HG02943 (cell line): ENCODE results near the gene DNAAF5.
"Not testable (repeated sequence)": the region's sequence is repeated elsewhere in the genome, so short reads cannot be mapped to it uniquely, and the experiment has no call there.

Experiments used
- ATAC-seq: cut with Tn5 transposase; IDR thresholded peaks from one replicate; pipeline ENCODE4 v1.9.1; 2021; ENCODE audit warnings: mild to moderate bottlenecking, low read depth, moderate library complexity; ENCODE audit not compliant: unreplicated experiment

The DNAAF5 gene

DNA sequence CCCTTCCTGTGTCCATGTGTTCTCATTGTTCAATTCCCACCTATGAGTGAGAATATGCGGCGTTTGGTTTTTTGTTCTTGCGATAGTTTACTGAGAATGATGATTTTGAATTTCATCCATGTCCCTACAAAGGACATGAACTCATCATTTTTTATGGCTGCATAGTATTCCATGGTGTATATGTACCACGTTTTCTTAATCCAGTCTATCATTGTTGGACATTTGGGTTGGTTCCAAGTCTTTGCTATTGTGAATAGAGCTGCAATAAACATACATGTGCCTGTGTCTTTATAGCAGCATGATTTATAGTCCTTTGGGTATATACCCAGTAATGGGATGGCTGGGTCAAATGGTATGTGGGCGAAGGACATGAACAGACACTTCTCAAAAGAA is 17.6 kb downstream of the DNAAF5 start:
- not testable (repeated sequence) for ATAC-seq

DNA sequence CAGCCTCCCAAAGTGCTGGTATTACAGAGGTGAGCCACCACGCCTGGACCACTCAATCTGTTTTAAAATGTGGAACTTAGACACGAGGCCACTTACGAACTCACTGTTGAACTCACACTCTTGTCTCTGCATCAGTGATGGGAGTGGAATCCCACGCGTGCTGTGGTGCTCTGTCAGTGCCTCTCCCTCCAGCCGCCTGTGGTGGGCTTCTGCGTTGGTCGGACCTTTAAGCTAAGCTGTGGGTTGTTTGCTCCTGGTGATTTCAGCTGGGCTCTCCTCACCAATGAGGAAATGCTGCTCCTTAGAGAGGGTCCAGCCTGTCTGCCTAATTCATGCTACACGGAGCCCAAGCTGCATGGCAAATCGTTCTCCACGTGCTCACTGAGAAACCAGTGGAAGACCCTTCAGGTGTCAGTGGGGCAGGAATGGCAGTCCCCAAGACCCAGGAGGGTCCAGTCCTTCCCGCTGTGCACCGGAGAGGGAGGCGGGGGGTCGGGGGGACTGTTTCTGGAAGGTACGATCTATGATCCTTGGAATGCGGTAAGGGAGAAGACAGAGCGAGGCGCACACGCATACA is 18.4 kb downstream of the DNAAF5 start:
- no peak for ATAC-seq

DNA sequence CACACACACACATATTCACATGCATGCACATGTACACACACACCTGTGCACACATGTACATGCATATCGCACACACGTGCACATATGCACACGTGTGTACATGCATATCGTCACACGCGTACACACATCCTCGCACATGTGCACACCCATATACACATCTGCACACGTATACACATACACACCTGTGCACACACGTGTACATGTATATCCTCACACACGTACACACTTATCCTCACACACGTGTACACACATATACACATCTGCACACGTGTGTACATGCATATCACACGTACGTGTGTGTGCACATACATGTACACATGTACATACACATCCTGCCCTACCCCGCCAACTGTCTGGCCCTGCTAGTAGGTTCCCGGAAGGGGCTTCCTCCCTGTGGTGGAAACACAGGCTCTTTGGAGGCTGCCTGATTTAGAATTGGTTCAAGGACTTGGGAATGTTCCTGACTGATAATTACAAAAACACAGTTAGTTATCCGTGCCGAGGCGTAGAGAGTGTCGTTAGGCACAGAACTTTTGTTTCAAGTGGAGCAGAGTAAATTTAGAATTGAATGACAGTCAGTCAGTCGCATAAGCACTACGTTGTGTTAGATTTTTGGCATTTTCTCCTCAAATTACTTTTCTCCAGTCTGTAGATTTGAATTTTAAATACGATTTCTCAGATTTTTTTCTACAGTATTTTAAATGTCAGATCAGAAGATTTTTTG is 19.1 kb downstream of the DNAAF5 start:
- ATAC-seq: no peak

DNA sequence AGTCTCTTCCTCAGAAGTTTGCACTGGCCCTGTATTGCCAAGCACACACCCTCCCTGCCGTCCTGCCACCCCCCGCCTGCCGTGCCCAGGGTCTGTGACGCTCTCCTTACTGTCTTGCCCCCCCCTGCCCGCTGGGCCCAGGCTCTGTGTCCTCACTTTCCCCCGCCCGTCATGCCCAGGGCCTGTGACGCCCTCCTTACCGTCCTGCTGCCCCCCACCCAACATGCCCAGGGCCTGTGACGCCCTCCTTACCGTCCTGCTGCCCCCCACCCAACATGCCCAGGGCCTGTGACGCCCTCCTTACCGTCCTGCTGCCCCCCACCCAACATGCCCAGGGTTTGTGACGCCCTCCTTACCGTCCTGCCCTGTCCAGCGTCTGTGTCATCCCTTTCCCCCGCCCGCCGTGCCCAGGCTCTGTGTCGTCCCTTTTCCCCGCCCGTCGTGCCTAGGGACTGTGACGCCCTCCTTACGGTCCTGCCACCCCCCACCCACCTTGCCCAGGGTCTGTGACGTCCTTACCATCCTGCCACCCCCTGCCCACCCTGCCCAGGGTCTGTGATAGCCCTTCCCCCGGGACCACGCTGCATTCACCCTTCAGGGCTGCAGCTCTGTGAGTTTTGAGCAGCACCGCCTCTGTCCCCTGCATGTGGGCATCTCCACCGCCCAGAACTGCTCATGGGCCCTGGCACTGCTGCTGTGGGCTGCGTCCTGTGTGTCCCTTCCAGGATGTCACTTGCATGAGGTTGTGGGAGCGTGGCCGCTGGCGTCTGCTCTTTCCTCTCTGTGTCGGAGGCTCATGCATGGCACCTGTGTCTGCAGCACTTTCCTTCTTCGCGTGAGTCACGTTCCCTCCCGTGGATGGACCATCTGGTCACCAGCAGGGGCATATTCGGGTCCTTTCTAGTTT is 19.9 kb downstream of the DNAAF5 start:
- ATAC-seq: no peak

DNA sequence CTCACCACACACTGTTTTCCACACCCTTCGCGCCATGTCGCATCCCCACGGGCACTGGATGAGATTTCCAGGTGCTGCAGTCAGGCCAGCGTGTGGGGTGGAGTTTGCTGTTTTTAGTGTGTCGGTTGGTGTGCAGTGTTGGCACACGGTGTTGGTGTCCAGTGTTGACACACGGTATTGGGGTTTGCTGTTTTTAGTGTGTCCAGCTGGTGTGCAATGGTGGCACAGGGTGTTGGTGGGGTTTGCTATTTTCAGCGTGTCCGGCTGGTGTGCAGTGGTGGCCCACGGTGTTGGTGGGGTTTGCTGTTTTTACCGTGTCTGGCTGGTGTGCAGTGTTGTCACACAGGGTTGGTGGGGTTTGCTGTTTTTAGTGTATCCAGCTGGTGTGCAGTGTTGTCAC is 20.7 kb downstream of the DNAAF5 start:
- ATAC-seq: no peak

DNA sequence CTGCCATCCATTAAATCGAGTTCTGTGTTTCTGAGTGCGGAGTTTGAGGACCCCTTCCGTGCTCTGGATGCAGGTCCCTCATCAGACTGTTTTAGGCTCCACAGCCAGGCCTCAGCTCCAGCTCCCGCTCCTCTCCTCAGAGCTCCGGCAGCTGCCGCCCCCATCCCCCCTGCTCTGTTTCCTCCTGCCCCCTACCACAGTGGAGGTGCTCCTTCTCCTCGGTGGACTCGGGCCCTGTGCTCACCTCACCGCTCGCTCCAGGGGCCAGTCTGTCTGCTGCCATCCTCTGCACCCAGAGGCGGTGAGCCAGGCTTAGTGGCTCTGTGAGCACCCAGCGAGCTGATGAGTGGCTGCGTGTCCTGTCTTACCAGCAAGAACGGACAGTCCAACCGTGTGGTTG is 21.9 kb downstream of the DNAAF5 start:
- no peak for ATAC-seq

DNA sequence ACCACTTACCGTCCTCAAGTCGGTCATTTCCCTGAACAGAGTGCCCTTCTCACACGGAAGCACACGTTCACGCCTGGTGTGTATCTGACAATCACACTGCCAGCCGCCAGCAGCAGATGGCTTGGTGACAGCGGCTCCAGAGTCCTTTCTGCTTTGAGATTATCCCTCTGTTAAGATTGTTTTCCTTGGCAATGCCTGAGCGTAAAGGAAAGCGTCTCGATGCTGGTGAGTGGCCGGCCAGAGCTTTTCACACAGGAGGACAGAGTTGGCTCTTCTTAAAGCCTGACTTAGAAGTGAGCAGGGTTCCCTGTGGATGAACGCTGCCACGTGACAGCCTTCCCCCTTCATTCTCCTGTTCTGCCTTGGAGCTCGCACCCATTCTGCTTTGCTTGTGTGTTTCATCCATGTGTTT is 22.6 kb downstream of the DNAAF5 start:
- ATAC-seq: no peak

DNA sequence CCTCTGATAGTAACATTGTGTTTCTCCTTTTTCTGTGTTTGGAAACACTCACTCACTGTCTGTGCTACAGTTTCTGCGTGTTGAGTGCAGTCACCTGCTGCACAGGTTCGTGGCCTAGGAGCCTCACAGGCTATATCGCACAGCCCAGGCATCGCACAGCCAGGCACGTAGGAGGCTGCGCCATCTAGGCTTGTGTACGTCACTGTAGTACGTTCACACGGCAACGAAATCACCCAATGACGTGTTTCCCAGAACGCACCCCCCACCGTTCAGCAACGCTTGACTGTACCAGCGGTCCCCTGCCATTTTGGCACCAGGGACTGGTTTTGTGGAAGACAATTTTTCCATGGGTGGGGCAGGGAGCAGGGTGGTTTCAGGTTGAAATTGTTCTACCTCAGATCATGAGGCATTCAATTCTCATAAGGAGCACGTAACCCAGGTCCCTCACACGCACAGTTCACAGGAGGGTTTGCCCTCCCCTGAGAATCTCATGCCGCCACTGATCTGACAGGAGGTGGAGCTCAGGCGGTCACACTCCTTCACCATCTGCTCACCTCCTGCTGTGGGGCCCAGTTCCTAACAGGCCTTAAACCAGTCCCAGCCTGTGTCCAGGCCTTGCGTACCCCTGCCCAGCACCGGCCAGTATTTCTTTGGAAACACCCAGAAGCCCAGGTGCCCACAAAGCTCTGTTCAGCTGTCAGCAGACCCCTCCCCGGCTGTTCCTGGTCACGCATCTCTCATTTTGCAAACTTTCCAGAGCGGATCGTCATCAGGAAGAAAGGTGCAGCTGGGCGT is 23.8 kb downstream of the DNAAF5 start:
- no peak for ATAC-seq

DNA sequence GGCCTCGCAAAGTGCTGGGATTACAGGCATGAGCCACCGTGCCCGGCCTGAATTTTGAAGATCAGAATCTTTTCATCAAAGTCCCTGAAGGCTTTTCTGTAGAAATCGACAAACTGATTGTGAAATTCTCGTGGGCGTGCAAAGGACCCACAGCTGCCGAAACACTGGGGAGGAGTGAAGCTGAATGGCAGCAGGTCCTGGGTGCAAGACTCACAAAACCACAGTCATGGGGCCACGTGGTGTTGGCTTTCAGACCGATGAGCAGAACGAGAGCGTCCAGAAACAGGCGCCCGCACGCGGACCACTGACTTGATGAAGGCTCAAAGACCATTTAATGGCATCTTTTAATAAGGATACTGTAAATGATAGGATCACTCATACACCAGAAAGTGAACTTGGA is 25.3 kb downstream of the DNAAF5 start:
- ATAC-seq: no peak

DNA sequence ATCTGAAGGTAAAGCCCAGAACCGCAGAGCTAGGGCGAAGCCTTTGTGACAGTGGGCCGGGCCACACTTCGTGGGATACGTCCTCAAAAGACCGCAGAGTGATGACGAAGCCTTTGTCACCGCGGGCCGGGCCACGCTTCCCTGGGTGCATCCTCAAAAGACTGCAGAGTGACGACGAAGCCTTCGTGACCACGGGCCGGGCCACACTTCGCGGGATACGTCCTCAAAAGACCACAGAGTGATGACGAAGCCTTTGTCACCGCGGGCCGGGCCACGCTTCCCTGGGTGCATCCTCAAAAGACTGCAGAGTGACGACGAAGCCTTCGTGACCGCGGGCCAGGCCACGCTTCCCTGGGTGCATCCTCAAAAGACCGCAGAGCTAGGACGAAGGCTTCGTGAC is 25.8 kb downstream of the DNAAF5 start:
- not testable (repeated sequence) for ATAC-seq

DNA sequence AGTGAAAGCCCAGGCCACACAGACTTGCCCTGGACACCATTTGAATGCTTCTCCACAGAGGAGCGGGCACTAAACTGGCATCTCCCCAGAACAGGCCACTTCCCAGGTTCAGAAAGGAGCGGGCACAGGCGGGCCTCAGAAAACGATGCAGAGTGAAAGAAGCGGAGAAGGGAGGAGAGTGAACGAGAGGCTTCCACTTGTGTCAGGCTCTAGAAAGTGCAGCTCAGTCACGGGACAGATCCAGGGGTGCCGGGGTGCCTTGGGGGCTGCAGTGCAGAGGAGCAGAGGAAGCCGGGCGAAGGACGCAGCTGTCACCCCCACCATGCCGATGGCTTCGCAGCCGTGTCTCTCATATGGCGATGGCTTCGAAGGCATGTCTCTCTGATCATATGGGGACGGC is 26.7 kb downstream of the DNAAF5 start:
- ATAC-seq: no peak

DNA sequence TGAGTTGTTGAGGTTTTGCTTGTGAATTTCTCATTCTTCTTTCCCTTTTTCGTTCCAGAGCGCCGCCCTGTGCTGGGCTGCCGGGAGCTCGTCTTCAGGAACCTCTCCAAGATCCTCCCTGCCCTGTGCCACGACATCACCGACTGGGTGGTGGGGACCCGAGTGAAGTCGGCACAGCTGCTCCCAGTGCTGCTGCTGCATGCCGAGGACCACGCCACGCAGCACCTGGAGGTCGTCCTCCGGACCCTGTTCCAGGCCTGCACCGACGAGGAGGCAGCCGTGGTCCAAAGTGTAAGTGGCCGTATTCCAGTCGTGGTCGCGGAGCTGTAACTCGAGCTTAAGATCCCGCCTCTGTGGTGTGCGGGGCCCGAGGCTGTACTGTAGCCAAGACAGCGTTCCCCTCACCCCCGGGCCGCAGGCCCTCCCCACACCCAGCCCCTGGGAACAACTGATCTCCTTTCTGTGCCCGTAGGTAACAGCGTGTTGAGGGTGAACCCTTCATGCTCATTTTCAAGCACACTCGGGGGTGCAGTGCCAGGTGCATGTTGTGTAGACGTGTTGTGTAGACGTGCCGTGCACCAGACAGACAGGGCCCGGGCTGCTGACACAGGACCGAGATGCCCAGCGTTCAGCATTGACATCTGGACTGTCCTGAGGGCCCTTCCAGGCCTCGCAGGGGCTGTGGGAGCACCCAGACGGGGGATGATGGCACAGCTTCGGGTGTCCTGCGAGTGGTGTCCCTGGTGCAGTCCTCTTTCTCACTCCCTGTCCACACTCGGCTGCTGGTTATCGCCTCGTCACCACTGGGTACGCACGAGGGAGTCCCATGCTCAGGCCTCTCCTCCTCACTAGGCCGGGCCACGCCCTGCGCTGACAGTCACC is 28.3 kb downstream of the DNAAF5 start:
- no peak for ATAC-seq

DNA sequence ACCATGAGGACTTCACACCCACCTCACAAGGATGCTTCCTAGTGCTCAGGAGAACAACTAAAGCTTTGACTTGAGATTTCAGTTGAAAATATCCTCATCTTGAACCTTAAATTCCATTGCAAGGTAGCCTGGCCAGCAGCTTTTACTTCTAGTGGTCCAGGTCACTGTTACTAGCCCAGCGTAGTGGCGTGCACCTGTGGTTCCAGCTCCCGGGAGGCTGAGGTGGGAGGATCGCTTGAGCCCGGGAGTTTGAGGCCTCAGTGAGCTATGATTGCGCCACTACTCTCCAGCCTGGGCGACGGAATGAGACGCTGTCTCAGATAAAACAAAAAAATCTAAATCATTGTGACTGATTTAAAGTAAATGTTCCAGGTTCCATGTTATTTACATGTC is 28.9 kb downstream of the DNAAF5 start:
- ATAC-seq: no peak

DNA sequence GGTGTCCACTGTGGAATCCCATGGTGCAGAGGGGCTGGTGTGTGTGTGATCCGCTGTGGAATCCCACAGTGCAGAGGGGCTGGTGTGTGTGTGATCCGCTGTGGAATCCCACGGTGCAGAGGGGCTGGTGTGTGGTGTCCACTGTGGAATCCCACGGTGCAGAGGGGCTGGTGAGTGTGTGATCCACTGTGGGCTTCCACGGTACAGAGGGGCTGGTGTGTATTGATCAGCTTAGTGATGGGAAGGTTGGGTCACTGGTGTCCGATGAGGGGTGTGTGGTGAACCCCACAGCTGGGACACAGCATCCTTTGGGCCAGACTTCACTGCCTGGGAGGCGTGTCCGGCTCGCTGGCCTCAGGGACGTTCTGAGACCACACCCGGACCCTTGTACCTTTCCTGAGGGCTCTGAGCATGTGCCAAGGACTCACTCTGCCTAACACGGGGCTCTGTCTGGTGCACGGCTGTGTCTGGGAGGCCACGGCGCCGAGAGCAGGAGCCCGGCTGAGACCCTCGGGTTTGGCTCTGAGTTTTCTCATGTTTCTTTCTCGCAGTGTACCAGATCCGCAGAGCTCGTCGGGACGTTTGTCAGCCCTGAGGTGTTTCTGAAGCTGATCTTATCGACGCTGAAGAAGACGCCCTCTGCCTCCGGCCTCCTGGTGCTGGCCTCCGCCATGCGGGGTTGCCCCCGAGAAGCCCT is 29.9 kb downstream of the DNAAF5 start:
- ATAC-seq: no peak

DNA sequence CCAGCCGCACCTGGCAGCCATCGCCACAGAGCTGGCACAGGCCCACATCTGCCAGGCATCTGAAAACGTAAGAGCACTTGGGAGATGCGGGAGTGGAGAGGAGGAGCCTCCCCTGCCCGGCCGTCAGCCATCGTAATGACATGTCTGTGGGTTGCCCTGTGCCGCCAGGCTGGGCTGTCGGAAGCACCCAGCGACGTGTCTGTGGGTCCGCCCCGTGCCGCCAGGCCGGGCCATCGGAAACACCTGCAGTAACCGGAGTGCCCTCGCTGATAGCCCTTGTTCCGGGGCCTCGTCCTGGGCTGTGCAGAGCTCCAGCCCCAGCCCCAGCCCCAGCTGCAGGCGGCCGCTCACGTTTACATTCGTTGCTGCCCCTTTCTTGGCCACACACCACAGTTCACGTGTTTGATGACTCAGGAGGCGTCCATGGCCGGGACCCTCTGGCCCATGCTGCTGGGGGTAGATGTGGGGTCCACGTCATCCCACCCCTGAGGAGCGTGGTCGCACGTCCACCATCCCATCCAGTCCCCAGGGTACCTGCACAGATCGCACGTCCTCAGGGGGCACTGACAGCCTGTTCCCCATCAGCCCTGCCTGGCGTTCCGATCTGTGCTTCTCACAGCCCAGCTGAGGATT is 30.5 kb downstream of the DNAAF5 start:
- no peak for ATAC-seq

DNA sequence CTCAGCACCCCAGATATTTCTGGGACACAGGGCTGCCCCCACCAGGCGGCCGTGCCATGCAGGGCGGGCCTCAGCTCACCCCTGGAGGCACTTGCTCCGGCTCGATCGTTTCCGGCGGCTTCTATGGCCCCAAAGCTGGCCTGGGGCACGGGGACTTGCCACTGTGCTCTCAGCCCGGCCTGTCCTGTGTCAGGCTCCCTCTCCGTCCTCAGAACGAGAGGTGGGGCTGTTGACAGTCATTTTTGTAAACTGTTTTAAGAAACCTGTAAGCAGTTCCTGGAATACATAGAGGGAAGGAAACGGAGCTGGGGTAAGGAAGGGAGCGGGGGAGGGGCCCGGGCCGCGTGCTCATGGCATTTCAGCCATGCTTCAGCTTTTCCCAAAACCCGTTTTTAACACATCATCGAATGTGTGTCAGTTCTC is 31.3 kb downstream of the DNAAF5 start:
- no peak for ATAC-seq

DNA sequence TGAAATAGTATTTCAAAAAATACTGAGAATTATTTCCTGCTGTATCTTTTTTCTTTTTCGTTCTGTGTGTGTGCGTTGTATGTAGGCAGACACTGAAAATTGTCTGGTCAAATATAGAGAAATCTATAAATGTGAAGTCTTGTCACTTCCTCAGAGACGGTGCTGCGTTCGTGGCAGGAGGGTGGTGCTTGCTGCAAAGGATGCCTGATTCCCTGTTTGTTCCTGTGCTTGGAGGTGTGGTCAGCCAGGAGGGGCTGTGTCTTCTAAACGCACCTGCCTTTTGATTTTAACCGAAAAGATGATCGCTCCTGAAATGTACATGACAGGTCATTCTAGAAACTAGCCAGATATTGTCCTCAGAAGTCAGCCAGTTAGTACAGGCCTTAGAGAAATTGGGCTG is 33.1 kb downstream of the DNAAF5 start:
- ATAC-seq: no peak

DNA sequence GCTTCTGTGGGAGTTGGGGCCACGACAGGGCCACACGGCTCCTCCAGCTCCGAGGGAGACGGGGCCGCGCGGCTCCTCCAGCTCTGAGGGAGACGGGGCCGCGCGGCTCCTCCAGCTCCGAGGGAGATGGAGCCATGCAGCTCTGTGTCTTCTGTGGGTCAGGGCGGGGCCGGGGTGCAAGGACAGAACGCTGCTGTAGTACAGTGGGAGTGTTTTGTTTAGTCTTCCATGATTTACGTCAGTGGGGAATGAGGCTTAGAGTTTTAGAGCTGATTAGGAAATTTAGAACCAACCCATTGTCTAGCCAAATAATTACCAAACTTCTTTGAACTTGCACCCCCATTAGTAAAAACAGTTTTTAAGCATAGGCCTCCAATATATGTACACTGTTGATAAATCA is 33.5 kb downstream of the DNAAF5 start:
- ATAC-seq: no peak

DNA sequence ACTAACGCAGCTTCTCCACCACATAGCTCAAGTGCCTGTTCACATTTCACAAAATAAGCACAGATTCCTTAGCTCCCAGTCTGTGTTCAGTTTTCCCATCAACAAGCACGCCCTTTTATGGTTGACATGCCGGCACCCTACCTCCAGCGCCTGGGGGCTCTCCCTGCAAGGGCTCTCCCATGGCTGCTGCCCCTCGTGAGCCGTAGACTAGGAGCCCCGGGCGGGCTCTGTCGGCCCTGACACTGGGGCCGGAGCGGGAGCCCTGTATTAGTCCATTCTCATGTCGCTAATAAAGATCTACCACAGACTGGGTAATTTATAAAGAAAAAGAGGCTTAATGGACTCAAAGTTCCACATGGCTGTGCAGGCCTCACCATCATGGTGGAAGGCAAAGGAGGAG is 34.6 kb downstream of the DNAAF5 start:
- no peak for ATAC-seq
